GM19023 (cell line): ENCODE measurements around the gene AHCTF1.

Source experiments
- ATAC-seq: cut with Tn5 transposase; IDR thresholded peaks from one replicate; pipeline ENCODE4 v1.9.1; 2021; ENCODE audit warnings: mild to moderate bottlenecking, moderate library complexity; ENCODE audit not compliant: unreplicated experiment

The AHCTF1 gene

DNA sequence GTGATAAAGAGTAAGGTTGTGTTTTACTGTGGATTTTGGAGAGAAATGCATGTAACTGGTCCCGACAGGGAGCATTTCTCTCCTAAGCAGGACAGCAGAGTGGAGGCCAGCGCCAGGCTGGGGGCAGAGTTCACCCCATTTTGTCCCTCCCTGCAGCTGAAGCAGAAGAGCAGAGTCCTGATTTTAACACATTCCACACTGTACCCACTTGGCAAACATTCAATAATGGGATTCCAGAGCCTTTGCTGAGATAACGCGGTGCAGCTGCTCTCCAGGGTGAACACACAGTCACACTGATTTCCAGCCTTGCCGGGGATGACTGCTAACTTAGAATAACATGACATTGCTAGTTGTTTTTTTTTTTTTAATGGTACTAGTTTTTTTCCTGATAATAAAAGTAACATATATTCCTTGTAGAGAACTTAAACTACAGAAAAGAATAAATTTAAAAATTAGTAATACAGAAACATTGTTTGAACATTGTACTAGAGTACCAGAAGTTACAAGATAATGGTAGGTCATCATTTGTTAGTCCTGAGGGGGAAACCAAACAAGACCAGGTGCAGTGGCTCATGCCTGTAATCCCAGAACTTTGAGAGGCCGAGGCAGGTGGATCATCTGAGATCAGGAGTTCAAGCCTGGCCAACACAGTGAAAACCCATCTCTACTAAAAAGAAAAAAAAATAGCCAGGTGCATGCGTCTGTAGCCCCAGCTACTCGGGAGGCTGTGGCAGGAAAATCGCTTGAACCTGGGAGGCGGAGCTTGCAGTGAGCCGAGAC lies 130.3 kb downstream of the AHCTF1 start:
- ATAC-seq = no peak

DNA sequence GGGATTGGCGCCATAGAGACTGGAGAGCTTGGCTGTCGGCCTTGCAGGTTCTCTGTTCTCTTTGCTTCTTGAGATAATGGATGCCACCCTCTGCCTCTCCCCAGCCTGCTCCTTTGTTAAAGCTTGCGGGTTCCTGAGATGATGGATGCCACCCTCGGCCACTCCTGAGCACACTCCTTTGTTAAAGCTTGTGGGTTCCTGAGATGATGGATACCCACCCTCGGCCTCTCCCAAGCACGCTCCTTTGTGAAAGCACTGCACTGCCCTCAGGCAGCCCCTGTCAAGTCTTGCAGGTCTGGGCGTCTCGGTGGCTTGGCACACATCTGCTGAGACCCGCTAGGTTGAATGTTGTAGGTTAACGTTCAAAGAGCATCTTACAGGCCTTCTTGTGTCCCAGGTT lies 131.0 kb downstream of the AHCTF1 start:
- no peak for ATAC-seq

DNA sequence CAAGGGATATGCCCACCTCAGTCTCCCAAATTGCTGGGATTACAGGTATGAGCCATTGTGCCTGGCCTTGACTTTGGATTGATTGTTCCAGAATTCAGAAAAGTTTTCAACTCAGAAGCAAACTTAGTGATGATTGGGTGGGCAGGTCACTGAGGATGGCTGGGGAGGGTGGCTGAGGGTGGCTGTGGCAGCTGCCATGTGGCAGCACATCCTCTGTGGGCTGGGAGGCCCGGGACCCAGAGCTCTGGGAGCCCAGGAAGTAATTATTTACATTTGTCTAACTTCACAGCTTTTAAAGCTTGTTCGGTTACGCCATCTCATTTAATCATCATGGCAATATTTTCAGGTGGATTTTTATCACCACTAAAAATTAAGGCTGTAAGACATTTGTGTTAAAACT lies 131.4 kb downstream of the AHCTF1 start:
- no peak for ATAC-seq

DNA sequence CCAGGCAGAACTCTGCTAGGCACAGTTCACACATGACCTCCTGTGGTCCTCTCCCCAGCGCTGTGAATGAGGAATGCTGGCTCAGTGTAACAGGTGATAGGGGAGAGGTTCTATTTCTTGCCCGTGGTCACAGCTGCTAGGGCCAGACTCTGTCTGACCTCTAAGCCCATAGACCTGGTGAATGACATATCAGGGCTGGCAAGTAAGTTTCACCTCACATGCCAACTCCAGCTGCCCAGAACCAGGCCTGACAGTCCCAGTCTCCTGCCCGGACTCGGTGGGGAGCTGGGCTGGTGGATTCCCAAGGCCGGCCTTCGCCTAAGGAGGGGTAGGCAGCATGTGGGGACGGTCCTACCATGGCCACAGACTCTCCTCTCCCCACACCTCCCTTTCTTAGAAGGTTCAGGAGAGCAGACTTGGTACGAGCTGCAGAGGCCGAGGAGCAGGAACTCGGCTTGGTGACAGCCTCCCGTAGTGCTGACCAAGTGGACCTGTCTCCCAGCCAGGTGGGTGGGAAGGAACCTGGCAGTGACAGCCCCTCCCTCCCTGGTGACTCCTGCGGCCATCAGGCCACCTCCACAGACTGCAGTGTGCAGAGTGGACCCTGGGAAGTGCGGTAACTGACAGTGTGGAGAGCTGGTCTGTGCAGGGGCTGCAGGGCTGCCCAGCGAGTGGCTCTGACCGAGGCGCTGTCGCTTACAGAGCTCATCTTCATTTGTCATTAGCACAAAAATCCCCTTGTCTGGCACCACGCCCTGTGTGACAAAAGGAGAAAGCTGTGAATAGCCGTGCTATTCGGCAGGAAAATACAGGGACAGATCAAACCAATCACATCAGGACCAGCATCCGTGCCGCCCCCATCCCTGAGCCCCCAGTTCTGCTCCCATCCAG lies 132.9 kb downstream of the AHCTF1 start:
- no peak for ATAC-seq

DNA sequence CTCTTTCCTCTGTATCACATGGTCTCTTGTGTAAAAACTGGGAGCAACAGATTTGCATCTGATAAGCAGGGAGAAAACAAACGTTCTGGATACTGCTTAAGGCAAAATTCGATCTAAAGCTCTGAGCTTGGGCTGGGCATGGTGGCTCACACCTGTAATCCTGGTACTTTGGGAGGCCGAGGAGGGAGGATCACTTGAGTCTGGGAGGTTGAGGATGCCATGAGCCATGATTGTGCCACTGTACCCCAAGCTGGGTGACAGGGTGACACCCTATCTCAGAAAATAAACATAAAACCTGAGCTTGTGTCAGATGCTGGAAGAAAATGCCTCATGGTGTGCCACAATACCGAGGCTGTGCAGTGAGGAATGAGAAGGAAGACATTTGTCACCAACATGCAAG lies 133.6 kb downstream of the AHCTF1 start:
- ATAC-seq = no peak

DNA sequence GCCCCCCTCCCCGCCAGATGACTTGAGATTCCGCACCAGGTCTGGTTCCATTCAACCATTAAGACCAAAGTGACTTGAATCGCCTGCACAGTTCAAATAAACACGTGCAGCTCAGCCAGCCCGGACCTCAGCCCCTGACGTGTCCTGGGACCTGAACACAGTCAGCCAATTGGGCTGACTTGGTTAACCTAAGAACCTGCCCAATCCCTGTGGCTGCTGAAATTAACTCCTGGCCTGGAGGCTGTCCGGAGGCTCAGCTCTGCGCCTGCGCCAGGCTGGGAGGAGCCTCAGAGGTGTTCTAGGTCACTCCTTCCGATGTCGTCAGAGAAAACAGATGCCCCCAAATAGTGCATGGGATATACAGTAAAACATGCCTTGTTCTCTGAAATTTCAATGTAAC lies 134.2 kb downstream of the AHCTF1 start:
- no peak for ATAC-seq

DNA sequence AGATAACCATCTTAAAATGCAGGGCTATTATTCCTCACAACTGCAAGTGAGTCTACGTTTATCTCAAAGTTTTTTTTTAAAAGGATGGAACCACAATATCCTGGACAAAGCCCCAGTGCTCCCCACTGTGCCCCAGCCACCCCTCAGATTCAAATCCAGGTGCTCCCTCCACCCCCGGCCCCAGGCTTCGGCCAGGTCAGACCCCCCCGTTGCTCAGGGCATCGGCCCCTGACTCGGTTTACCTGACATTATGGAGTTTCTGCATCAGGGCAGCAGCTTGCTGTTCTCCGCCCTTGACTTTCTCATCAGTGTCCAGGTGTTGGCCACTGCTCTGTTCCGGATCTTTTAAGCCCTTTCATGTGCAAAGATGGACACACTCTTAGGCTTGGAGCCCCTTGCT lies 134.6 kb downstream of the AHCTF1 start:
- ATAC-seq = no peak

DNA sequence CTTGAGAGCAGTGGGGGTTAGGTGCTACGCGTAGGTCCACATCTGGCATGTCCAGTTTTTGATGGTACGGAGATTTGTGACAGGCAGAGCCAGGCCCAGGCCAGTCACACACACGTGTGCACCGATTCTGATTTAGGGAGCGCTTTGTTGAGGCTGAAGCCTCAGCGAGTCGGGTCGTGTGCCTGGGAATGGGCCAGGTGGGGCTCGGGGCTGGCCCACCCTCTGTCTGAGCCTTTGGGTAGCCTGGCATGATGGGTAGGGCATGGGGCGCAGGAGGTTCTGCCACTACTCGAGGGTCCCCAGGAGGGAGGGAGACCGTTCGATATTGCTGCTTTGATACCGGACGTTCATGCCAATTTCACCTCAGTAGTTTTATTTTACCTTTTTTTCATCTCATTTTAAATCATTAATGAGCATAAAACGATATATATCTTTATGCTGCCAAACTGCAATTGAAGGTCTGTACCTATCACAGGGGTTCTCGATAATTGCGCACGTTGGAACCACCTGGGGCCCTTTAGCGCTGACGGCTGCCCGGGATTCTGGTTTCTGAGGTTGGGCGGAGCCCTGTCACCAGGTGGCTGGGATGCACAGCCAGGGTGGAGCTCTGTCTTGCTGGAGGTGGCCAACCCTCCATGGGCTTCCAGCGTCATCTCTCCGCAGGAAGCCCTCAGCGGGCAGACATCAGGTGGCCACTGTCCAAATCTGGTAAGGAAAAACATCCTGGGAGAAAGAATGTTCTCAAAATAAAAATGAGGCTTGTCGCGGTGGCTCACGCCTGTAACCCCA lies 135.6 kb downstream of the AHCTF1 start:
- ATAC-seq = no peak

DNA sequence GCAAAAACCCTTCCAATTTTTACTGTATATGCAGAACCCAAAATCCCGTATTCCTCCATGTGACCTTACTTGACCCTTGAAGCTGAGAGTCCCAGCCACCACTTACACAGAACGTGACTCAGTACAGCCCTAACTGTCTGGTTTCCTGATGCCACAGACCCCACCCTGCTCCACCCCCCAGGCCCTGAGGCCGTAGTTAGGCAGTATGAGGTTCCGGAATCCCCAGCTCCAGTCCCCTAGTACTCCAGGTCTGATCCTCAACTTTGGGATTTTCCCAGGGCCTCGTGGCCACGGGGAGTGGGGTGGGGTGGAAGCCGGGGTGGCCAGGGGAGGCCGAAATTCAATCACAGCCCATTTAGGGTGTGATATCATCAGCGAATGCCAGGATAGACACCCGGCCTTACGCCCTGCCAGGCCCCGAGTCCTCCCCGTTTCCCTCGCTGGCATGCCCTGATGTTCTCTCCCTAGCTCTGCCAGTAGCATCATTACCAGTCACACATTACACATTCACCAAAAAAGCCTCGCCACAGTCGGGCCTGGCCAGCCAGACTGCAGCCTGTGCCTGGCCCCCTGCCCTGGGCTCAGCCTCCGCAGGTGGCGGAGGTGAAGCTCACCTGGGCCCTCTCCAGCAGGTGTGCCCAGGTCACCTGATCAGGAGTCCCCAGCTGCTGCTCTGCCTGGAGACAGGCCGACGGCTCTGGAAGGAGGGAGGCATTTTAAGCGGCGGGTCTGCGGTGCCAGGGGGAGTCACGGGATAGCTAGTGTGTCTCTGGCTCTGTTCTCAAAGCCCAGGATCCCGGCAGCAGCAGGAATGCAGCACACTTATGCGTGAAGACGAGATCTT lies 136.7 kb downstream of the AHCTF1 start:
- ATAC-seq = no peak

DNA sequence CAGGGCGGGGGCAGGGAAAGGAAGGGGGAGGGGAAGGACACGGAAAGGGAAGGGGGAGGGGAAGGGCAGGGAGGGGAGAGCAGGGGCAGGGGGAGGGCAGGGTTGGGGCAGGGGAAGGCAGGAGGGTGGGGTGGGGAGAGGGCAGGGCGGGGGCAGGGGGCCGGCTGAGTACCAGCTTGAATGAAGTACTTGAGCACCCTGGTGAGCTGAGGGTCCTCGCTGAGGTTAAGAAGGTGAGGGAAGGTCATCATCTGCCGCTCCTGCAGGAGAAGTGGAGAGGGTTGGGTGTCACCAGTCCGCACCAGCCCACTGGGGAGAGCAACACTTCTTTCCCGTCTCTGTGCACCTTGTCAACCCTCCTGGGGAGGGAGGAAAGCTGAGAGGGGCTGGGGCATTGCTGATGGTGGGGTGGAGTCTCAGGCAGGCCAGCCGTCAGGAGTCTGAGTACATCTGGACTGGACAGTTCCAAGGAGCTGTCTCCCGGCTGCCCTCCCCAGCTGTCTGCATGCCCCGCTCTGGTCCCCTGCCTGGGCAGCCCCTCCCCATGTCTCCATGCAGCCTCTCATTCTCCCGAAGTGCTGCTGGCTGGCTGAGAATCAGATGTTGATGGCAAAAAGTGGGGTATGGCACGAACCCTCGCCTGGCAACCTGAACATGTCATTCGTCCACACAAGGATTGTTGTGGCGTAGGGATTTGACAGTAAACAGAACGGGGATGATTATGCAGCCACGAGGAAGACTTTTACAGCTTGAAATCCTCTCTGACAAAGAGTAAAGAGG lies 137.5 kb downstream of the AHCTF1 start:
- ATAC-seq = no peak

DNA sequence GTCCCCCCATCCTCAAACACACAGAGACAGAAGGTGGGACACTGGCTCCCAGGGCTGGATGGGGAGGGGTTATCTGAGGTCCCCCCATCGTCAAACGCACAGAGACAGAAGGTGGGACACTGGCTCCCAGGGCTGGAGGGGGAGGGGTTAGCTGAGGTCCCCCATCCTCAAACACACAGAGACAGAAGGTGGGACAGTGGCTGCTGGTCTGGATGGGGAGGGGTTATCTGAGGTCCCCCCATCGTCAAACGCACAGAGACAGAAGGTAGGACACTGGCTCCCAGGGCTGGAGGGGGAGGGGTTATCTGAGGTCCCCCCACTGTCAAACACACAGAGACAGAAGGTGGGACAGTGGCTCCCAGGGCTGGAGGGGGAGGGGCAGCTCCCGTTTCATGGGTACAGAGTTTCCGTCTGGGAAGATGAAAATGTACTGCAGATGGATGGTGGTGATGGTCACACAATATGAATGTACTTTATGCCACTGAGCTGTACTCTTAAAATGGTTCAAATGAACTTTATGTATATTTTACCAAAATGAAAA lies 138.3 kb downstream of the AHCTF1 start:
- ATAC-seq = no peak

DNA sequence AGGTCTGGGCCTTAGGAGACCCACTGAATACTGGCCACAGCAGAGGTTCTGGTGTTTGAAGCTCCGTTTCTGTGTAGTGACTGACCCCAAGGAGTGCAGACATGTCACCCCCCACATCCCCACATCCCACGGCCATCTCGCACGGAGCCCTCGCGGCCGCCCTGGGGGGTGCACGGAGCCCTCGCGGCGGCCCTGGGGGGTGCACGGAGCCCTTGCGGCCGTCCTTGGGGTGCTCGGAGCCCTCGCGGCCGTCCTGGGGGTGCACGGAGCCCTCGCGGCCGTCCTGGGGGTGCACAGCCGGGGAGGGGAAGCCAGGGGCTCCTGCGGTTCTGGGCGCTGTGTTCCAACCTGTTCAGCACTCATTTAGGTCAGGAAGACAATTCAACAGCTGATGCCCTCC lies 139.1 kb downstream of the AHCTF1 start:
- no peak for ATAC-seq

DNA sequence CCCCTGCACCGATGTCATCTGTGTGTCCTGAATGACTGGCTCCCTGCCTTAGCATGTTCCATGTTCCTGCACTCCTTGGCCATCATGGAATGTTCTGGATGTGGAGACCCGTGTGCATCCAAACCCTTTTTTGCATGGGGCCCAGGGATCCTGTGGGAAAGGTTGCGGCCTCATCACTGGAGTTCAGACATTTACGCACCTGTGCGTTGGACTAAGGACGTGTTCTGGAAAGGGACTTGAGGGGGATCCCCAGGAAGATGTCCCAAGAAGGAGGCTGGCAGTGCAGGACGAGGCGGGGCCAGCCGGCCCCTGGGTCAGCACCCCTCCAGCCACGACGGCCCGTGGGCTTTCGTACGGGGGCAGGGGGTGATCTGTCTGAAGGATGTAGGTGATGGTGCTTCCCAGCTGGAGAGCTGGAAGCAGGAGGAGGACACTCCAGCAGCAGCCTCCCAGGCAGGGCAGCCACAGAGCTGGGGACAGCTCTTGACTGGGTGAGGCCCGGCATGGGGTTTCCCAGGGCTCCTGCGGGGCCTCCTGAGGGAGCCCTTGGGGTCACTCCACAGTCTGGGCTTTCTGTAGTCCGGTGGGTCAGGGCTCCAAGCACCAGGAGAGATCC lies 140.3 kb downstream of the AHCTF1 start:
- ATAC-seq = no peak

DNA sequence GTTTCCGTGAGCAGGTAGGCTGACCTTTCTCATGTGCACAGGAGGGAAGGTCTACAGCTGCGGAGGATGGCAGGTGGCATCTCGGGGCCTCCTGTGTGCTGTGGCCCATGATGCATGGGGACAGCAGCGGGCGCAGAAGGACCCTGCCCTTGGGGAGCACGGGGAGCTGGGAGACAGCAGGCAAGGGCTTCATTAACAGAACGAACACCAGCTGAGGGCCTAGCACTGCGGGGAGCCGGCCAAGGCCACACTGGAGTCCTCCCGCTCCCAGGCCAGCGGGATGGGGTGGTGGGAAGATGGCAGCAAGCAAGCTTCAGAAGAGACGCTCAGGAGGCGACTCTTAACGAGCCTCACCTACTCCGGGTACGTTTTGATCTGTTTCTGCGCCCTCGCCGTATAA lies 140.9 kb downstream of the AHCTF1 start:
- ATAC-seq = no peak

DNA sequence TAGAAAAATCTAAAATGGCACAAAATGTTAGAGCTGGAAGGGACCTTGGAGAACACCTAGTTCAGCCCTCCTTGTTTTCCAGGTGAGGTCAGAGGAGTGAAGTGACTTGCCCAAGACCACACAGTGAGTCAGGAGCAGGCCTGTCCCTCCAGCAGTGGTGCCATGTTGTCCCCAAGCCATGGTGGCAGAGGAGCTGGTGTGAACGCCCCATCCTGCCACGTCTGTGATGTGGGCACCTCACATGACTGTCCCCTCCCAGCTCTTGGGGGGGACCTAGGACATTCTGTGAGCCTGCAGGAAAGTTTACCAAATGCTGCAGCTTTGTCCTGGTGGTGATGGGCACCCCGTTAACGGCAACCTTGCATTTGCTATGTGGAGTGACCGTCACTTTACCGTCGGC lies 141.4 kb downstream of the AHCTF1 start:
- no peak for ATAC-seq

DNA sequence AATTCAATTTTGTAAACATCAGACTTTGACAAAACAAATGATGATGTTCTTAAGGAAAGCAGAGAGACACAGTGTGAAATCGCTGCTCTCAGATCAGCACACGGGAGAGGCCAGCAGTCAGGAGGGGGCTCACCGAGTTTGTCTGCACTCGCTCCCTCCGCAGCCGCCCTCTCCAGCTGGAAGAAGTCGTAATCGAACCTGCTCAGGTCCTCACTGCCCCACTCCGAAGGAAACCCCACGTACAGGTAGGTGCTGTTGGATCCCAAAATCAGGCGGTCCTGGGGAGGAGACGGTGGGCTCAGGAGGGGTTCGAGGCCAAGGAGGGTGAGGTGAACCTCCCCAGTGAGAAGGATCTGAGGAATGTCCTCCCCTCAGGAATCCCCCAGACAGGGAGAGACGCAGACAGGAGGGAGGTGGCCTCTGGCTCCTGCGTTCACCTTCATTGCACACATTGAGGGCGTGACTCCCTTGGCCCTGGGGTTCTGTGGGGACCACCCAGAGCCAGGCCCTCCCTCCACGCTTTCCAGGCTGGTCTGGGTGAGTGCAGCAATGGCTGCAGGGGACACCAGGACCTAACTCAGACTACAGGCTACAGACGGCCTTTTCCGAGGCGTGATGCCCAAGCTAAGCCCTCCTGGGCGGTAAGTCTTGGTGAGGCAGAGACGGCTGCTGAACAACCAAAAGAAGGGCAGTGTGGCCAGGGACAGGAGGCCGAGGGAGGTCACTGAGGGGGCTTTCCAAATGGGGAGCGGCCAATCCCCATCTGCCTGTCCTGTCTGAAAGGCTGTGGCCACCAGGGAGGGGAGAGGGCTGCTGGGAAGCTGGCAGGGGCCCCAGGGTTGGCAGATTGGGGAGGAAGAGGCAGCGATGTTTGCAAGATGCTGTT lies 142.1 kb downstream of the AHCTF1 start:
- ATAC-seq = no peak
